Measurements from ENCODE around the gene EMILIN1.
"Not testable (repeated sequence)": the region's sequence is repeated elsewhere in the genome, so short reads cannot be mapped to it uniquely, and the experiment has no call there.

DNA sequence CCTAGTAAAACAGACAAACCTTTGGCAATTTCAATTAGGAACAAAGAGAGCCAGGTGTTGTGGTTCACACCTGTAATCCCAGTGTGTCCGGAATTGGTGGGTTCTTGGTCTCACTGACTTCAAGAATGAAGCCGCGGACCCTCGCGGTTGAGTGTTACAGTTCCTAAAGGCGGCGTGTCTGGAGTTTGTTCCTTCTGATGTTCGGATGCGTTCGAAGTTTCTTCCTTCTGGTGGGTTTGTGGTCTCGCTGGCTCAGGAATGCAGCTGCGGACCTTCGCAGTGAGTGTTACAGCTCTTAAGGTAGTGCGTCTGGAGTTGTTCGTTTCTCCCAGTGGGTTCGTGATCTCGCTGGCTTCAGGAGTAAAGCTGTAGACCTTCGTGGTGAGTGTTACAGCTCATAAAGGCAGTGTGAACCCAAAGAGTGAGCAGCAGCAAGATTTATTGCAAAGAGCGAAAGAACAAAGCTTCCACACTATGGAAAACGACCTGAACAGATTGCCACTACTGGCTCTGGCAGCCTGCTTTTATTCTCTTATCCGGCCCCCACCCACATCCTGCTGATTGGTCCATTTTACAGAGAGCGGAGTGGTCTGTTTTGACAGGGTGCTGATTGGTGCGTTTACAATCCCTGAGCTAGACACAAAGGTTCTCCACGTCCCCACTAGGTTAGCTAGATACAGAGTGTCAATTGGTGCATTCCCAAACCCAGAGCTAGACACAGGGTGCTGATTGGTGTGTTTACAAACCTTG, 32.4 kb downstream of the EMILIN1 start:
- TF ChIP-seq CTCF (conservative IDR thresholded peaks at IDR 0.05; ENCODE audit: low read depth, low read length); POLR2A (IDR thresholded peaks at IDR 0.05; ENCODE audit: low read depth, low read length); SMC3 (IDR thresholded peaks at IDR 0.05; ENCODE audit: low read depth, low read length); RAD21 (IDR thresholded peaks at IDR 0.05; ENCODE audit: low read length); USF2 (IDR thresholded peaks at IDR 0.05; ENCODE audit: low read depth, low read length); MXI1 (IDR thresholded peaks at IDR 0.05; ENCODE audit: borderline replicate concordance, low read depth, low read length); CHD1 (IDR thresholded peaks at IDR 0.05; ENCODE audit: low read depth, low read length); NFE2L2 (IDR thresholded peaks at IDR 0.05; ENCODE audit: low read depth, low read length); RFX5 (IDR thresholded peaks at IDR 0.05; ENCODE audit: low read depth, low read length); MAFK (IDR thresholded peaks at IDR 0.05; ENCODE audit: low read depth, low read length); MAZ (IDR thresholded peaks at IDR 0.05; ENCODE audit: borderline replicate concordance, low read depth, low read length); BHLHE40 (IDR thresholded peaks at IDR 0.05; ENCODE audit: low read depth, low read length); CEBPB (IDR thresholded peaks at IDR 0.05; ENCODE audit: low read depth, low read length); ELK1 (IDR thresholded peaks at IDR 0.05; ENCODE audit: borderline replicate concordance, low read depth, low read length): not testable (repeated sequence)

Data from IMR-90 (cell line).